HG02642 (cell line): ENCODE results near the gene C4orf46.
"Not testable (repeated sequence)": the region's sequence is repeated elsewhere in the genome, so short reads cannot be mapped to it uniquely, and the experiment has no call there.

ENCODE experiments used
- ATAC-seq: cut with Tn5 transposase; IDR thresholded peaks from one replicate; pipeline ENCODE4 v1.9.1; 2021; ENCODE audit warnings: mild to moderate bottlenecking; ENCODE audit not compliant: unreplicated experiment, poor library complexity

Gene C4orf46

GRCh38 chr4:158671665-158671914 is at the start of gene C4orf46:
Gene C4orf46 (minus strand): TSS chr4:158671887. CDS start chr4:158671801, 86 bp downstream.
- no peak for ATAC-seq

GRCh38 chr4:158715802-158716201 is 44.1 kb upstream of the C4orf46 start:
- no peak for ATAC-seq

GRCh38 chr4:158714937-158715336 is 43.2 kb upstream of the C4orf46 start:
- ATAC-seq, result no peak

DNA sequence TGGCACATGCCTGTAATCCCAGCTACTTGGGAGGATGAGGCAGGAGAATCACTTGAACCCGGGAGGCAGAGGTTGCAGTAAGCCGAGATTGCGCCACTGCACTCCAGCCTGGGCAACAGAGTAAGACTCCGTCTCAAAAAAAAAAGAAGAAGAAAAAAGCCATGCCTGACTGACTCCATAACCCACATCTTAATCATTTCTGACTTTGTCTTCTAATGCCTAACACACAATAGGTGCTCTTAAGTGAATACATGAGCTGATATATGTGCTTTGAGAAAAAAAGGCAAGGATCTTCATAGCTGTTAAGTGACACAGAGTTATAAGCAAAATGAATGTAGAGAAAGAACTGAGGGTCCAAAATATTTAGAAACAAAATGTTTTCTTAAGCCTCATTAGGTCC is 40.9 kb upstream of the C4orf46 start:
- not testable (repeated sequence) for ATAC-seq

- no peak for ATAC-seq
Measured at GRCh38 chr4:158710814-158711213, 39.1 kb upstream of the C4orf46 start.

GRCh38 chr4:158704274-158704673 is 32.6 kb upstream of the C4orf46 start:
- ATAC-seq, result no peak

GRCh38 chr4:158688813-158689212 is 17.1 kb upstream of the C4orf46 start:
- no peak for ATAC-seq

DNA sequence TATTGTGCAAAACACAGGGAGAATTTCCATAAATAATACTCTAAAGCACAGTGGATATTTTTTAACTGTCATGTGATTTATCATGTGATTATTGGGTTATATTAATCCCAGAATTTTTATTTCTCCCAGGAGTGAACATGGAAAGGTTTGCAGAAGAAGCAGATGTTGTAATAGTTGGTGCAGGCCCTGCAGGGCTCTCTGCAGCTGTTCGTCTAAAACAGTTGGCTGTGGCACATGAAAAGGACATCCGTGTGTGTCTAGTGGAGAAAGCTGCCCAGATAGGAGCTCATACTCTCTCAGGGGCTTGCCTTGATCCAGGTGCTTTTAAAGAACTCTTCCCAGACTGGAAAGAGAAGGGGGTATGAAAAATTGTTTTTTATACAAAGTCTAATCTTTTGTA is 10.4 kb upstream of the C4orf46 start:
- ATAC-seq, result no peak

- ATAC-seq, result no peak
Measured at GRCh38 chr4:158681629-158682028, 9.9 kb upstream of the C4orf46 start.

GRCh38 chr4:158678767-158679166 is 7.1 kb upstream of the C4orf46 start:
- ATAC-seq, result no peak

GRCh38 chr4:158676076-158676475 is 4.4 kb upstream of the C4orf46 start:
- ATAC-seq, result no peak

GRCh38 chr4:158673633-158674032 is 1.9 kb upstream of the C4orf46 start:
- no peak for ATAC-seq

DNA sequence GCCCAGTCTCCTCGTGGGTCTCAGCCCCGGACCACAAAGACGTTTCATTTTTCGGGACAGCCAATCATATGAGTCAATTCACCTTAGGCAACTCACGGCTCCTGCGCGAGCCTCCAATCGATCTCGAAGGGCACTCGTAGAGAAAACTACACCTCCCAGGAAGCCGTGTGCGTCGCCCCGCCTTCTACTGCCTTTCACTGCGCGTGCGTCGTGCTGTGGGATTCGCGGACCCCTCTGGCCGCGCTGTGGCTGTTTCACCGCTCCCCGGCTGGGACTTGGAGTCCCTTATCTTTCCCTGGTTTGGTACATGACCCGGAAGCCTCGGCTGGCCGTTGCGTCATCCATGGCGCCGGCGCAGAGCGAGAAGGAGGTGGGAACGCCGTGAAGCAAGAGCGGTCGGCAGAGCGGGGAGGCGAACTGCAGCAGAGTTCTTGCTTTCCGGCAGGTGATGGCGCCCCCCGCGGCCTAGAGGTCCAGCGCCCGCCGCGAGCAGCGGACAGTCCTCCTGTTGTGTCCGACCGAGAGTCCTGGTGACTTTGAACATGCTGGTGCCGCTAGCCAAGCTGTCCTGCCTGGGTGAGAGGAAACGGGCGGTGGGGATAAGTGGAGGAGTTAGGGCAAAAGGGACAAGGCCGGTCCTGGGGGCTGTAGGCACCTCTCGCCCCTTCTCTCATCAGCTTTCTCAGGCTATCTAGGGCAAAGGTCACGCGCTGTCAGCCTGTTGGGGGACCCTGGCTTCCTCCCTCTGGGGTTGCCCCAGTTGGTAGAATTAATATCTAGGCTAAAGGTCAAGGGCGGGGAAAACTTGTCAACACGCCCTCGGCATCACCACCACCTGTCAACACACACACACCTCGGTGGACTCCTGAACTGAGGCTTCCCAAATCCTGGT is 474 bp upstream of the C4orf46 start, which contains the start of gene ETFDH:
Gene ETFDH (plus strand): TSS at position 382 of the 892 bp plus-strand sequence. CDS start 161 bp downstream, at position 543.
- peak; percentile 89 for ATAC-seq

- ATAC-seq, result peak; percentile 32
Measured at GRCh38 chr4:158670975-158671664, 567 bp downstream of the C4orf46 start.

DNA sequence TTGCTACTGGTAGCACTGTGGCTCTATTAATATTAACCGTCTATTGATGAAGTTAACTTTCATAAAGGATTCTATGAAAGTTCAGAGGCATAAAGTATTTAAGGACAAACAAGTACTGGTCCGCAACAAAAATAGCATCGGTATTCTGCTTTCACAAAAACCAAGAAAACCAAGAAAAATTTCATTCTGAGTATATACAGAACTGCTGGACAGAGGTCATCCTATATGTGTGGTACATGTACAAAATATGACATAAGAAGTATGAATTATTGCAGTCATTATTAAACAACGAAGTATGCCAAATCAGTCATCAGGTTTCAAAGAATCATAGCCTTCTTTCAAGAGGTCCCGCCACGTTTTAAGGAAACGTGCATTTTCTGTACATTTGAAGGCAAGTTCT is 2.4 kb downstream of the C4orf46 start:
- no peak for ATAC-seq

DNA sequence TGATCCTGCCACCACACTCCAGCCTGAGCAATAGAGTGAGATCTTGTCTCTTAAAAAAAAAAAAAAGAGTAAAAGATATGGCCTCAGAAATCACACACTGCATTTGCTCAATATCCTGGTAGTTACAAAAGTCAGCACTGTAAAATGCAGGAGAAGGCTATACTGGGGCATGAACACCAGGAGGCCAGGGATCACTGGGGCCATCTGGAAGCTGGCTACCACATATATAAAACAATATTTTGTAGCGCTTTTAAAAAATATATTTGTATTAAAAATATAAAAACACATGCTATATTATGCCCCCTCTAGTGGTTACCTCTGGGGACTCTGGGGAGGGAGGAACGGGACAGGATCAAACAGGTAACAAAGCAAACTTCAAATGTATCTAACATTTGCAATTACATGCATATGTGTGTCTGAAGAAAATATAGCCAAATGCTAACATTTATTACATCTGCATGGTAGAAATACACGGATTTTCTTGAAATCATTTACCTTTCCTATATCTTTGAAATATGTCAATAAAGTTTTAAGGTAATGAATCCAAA is 4.0 kb downstream of the C4orf46 start:
- ATAC-seq, result no peak

DNA sequence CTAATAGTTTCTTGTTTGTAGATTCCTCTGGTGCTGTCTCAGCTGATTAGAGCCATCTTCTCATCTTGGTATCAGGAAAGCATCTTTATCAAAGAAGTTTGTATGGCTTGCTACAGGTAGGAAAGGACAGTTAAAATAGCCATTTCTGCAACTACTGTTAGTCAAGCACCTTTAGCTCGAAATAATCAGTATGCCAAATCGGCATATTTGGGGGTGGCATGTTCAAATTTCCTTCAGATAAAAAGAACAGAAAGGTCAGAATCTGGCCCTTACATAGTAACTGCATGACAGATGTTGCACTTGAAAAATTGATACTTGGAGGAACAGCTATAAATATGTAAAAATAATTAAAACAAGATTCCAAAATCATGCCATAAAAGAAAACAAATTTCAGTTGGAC is 4.8 kb downstream of the C4orf46 start:
- no peak for ATAC-seq

DNA sequence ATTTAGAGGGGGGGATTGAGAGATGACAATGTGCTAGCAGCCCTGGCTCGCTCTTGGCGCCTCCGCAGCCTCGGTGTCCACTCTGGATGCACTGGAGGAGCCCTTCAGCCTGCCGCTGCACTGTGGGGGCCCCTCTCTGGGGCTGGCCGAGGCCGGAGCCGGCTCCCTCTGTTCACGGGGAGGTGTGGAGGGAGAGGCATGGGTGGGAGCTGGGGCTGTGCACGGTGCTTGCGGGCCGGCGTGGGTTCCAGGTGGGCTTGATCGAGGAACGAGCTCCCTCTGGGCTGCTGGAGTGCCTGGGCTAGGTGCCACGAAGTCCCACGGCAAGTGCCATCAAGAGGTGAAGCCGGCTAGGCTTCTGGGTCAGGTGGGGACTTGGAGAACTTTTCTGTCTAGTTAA is 6.9 kb downstream of the C4orf46 start:
- ATAC-seq, result no peak

GRCh38 chr4:158663707-158664625 is 7.7 kb downstream of the C4orf46 start:
- ATAC-seq, result not testable (repeated sequence)

- not testable (repeated sequence) for ATAC-seq
Measured at GRCh38 chr4:158663255-158663654, 8.4 kb downstream of the C4orf46 start.
